ENCODE measurements around the gene TGM2.

TGM2 gene

GRCh38 chr20:38084425-38084951, 80.6 kb downstream of the TGM2 start:
- no peak for DNase-seq

DNA sequence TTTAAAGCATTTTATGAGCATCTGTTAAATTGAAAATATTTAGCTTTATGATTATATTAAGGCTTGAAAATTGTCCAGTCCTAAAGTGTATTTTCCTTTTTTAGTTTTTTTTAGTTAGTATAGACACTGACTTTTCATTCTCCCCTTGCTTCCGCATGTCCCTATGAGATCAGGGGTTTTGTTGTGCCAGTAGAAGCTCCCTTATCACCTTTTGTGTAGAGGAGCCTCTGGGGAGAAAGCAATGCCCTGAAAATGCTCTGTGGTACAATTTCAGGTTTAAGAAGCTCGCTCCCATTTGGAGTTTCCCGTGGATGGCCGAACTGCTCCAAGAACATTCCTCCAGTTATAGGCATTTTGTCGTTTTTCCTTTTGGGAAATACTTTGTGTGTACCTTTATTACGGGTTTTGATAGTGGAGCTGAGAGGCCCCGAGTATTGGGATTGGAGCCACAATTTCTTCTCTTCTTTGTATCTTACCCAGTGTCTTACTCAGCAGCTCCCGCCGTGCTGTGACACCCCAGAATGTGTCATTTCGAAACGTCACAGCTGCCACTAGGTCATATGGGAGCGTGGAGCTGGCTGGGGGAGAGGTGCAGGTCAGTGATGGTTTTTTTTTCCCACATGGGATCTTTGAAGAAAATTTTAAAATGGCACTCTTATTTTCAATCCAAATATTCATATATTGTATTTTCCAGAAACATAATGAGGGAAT, 81.6 kb downstream of the TGM2 start:
- no peak for DNase-seq

GRCh38 chr20:38082894-38083293, 82.2 kb downstream of the TGM2 start:
- no peak for DNase-seq

GRCh38 chr20:38081575-38081974, 83.5 kb downstream of the TGM2 start:
- DNase-seq = no peak

DNA sequence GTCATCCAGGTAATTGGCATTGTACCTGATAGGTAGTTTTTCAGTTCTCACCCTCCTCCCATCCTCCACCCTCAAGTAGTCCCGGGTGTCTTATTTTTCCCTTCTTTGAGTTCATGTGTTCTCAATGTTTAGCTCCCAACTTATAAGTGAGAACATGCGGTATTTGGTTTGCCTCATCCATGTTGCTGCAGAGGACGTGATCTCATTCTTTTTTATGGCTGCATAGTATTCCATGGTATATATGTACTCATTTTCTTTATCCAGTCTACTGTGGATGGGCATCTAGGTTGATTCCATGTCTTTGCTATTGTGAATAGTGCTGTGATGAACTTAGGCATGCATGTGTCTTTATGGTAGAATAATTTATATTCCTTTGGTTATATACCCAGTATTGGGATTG, 85.7 kb downstream of the TGM2 start:
- no peak for DNase-seq

- no peak for DNase-seq
These were observed 87.0 kb downstream of the TGM2 start for GRCh38 chr20:38078084-38078483.
